ENCODE data around the gene TMEM250.
A peak's percentile ranks its signal among the peaks of the same experiment; 100 is the strongest.

The TMEM250 gene

DNA sequence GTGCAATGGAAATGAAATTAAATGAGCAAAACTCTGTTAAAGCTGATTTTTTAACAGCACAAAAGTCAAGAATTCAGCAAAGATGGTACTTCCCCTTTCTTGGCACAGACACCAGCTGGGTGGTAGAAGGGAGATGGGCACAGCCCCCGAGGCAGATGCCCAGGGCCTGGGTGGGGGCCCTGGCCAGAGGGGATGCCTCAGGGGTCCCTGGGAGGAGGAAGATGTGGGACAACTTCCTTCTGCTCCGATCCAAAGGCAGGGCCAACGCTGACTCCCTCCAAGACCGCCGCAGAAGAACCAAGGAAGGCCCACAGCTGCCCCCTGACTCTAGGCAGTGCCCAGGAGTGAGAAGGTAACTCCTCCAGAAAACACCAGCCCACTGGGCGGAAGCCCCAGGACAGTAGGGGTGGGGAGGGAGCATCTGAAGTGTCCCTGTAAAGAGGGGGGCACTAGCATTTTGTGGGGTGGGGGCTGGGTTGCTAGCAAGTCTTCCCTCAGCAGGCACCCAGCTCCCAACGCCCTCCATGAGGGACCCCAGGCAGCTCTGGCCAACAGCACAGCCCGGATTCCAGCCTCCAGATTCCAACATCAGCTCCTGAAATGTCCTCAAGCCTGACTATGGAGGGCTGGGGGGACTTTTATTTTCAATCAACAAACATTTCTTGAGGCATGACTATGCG is 28.5 kb downstream of the TMEM250 start:
- TF ChIP-seq, protein P1, sequence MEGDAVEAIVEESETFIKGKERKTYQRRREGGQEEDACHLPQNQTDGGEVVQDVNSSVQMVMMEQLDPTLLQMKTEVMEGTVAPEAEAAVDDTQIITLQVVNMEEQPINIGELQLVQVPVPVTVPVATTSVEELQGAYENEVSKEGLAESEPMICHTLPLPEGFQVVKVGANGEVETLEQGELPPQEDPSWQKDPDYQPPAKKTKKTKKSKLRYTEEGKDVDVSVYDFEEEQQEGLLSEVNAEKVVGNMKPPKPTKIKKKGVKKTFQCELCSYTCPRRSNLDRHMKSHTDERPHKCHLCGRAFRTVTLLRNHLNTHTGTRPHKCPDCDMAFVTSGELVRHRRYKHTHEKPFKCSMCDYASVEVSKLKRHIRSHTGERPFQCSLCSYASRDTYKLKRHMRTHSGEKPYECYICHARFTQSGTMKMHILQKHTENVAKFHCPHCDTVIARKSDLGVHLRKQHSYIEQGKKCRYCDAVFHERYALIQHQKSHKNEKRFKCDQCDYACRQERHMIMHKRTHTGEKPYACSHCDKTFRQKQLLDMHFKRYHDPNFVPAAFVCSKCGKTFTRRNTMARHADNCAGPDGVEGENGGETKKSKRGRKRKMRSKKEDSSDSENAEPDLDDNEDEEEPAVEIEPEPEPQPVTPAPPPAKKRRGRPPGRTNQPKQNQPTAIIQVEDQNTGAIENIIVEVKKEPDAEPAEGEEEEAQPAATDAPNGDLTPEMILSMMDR (conservative IDR thresholded peaks at IDR 0.05; ENCODE audit: low read depth), result no peak
- DNase-seq (ENCODE audit: low spot score), result no peak
- CTCF ChIA-PET, result interaction anchor here (0.6 to 2.1 kb wide), 14 partner anchors 9 to 207 kb away, joined by 3 to 33 read pairs (median 4); partner anchors contain the start of gene TMEM250
- POLR2A ChIA-PET (ENCODE audit: low non-redundant PET), result interaction anchor here (0.6 to 1.0 kb wide), 3 partner anchors 19 to 28 kb away, joined by 3 to 6 read pairs (median 3); no protein-coding TSS in a partner anchor
- peak overlapping the region; percentile 87 for H3K27ac ChIP-seq

DNA sequence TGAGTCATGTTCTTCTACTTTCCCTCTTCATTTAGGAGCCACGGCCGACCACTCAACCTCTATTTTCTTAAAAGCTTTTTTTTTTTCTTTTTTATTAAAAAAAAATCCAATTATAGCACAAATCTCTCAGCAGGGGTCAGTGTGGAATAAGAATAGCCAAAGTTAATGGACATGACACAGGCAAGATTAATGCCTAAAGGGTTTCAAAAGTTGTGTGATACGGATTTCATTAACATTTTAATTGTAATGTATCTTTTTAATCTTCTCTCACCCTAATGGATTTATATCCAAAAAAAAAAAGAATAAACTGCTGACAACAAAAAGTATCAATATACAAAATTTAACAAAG is 29.0 kb downstream of the TMEM250 start:
- ChIA-PET CTCF (interaction anchor here (0.6 to 2.1 kb wide), 22 partner anchors 8 to 526 kb away, joined by 3 to 33 read pairs (median 4); partner anchors contain the start of gene TMEM250), POLR2A (ENCODE audit: low non-redundant PET) (interaction anchor here (1.0 kb wide), 1 partner anchor 28 kb away, joined by 6 read pairs; no protein-coding TSS in a partner anchor)
- peak overlapping the region; percentile 87 for H3K27ac ChIP-seq
- DNase-seq (ENCODE audit: low spot score), result peak; percentile 69
- TF ChIP-seq, protein P1 (conservative IDR thresholded peaks at IDR 0.05; ENCODE audit: low read depth), result peak; percentile 69

DNA sequence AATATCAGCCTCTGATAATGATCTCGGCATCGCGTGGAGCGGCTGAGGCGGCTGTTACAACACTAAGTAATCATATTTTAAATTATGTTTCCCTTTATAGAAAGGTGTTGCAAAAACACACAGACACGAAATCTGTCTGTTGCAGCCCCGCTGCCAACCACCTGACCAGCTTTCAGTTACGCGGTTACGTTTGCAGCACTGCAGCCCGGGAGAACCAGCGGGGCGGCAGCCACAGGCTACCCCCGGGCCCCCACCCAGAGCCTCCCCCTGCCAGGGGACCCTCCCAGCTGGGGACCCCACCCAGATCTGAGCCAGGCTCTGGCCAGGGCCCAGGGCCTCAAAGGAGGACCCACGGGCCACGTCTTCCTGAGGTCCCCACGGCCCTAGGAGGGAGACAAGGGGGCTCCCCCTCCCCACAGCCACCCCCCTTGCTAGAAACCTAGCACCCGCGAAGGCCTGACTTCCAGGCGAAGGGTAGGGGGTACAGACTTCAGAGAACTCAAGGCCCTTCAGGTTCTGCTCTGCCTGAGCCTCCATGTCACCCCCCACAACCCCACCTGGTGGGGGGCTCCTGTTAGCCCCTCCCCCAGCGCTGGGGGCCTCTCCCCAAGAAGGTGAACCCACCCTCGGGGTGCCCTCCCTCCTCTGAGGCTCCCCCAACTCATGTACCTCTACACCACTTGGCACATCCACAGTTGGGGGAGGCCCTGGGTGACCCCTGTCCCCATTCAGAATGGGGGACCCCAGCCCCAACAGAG is 29.6 kb downstream of the TMEM250 start:
- TF ChIP-seq, protein P1 (conservative IDR thresholded peaks at IDR 0.05; ENCODE audit: low read depth), result no peak
- CTCF ChIA-PET, result interaction anchor here (0.6 to 2.1 kb wide), 19 partner anchors 8 to 527 kb away, joined by 3 to 33 read pairs (median 4); partner anchors contain the start of genes TMEM250 and UBAC1
- H3K27ac ChIP-seq, result peak overlapping the region; percentile 59
- POLR2A ChIA-PET (ENCODE audit: low non-redundant PET), result interaction anchor here (1.0 kb wide), 1 partner anchor 28 kb away, joined by 6 read pairs; no protein-coding TSS in a partner anchor
- DNase-seq (ENCODE audit: low spot score), result no peak

DNA sequence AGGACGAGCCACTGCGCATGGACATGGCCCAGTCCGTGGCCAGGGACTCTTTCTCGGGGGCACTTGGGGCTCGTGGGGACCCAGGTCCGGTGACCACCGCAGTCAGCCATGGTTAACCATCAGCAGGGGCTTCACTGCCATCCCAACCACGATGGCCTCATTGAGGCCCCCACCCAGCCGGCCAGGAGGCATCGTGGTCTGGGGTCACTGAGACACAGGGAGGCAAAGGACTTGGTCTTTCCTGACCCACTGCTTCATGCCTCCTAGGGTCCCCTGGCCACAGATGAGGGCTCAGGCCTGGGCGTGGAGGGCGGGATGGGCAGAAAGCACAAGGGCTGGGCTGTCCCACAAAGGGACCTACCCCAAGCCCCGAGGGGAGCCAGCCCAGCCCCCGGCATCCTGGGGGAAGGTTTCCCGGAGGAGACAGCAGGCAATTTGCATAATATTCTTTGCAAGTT is 30.2 kb downstream of the TMEM250 start:
- CTCF ChIA-PET, result interaction anchor here (0.6 kb wide), 1 partner anchor 34 kb away, joined by 4 read pairs; no protein-coding TSS in a partner anchor
- TF ChIP-seq, protein P1 (conservative IDR thresholded peaks at IDR 0.05; ENCODE audit: low read depth), result no peak
- peak overlapping the region; percentile 59 for H3K27ac ChIP-seq
- POLR2A ChIA-PET (ENCODE audit: low non-redundant PET), result no interaction called here
- DNase-seq (ENCODE audit: low spot score), result no peak

DNA sequence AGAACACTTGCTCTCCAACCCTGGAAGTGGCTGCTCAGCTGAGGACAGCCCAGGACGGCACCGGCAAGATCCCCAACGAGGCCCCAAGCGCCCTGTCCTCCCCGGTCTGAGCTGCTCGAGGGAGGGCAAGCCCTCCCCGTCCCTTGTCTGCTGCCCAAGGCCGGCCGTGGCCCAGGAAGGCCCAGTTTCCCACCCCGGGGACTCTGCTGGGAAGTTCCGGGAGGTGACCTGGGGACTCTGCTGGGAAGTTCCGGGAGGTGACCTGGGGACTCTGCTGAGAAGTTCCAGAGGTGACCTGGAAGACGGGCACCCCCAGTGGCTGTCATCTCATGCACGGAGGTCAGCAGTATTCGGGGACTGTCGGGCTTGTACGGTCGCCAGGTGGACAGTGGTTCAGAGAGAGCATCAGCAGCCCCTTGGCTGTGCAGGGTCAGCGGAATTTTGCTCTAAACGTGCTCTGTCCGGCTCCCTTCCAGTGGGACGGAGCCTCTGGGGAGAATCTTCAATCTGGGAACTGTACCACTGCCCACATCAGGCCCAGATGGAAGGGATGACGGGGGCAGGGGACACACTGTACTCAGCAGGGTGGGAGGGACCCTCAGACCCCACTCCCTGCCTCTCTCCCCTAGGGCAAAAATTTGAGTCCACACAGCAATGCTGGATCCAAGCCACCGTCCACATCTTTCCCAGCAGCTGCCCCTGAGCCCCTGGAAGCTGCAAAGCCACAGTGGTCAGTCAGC is 30.8 kb downstream of the TMEM250 start:
- H3K27ac ChIP-seq, result peak overlapping the region; percentile 59
- no peak for DNase-seq (ENCODE audit: low spot score)
- POLR2A ChIA-PET (ENCODE audit: low non-redundant PET), result no interaction called here
- CTCF ChIA-PET, result interaction anchor here (0.6 kb wide), 1 partner anchor 35 kb away, joined by 4 read pairs; no protein-coding TSS in a partner anchor
- TF ChIP-seq, protein P1 (conservative IDR thresholded peaks at IDR 0.05; ENCODE audit: low read depth), result no peak
